Gastroesophageal sphincter (tissue), 4 donors: ENCODE measurements around the gene PLCB1. TPM values are rescaled to one million over a fixed set of nuclear protein-coding genes. Genes with fewer than 3 reads are reported as not detected.
A peak's percentile ranks its signal among the peaks of the same experiment; 100 is the strongest.
"Not testable (repeated sequence)": the region's sequence is repeated elsewhere in the genome, so short reads cannot be mapped to it uniquely, and the experiment has no call there.

Experiments used
- ATAC-seq: fragments of 150-250 bp; one replicate; pipeline ENCODE4 v1.9.1; 2016; ENCODE audit warnings: mild to moderate bottlenecking, moderate library complexity
- H3K27ac ChIP-seq, 4 donors: fragments of 200-600 bp; sonication (generic) in 3 of 4; 1 replicate in 3 of 4; 2 replicates in 1 of 4; pipeline ENCODE4 v1.5.1; 2016 to 2019
- H3K27me3 ChIP-seq: fragments of 200-600 bp; sonication (generic); one replicate; pipeline ENCODE4 v1.5.1; 2019
- H3K36me3 ChIP-seq, 2 donors: fragments of 200-600 bp; sonication (generic); one replicate each; pipeline ENCODE4 v1.5.1; 2019; ENCODE audit warnings: control low read depth in 1 of 2
- H3K4me1 ChIP-seq, 3 donors: fragments of 200-600 bp; sonication (generic); 1 replicate in 2 of 3; 2 replicates in 1 of 3; pipeline ENCODE4 v1.5.1; 2016 to 2019; ENCODE audit warnings: control low read depth in 2 of 3
- H3K4me3 ChIP-seq, 2 donors: fragments of 200-600 bp; sonication (generic); one replicate each; pipeline ENCODE4 v1.5.1; 2019; ENCODE audit warnings: mild to moderate bottlenecking in 1 of 2, moderate library complexity in 1 of 2
- H3K9me3 ChIP-seq, 3 donors: fragments of 200-600 bp; sonication (generic); one replicate each; pipeline ENCODE4 v1.5.1; 2017 to 2019; ENCODE audit warnings: control low read depth in 2 of 3
- CTCF ChIP-seq, 4 experiments: fragments of 200-600 bp in 2 of 4; fragments of 450-650 bp in 2 of 4; sonication (generic) in 1 of 4; IDR thresholded peaks; one replicate each; pipeline ENCODE4 v1.5.1; 2017 to 2019; ENCODE audit warnings: antibody characterized with exemption in 4 of 4, mild to moderate bottlenecking in 2 of 4, moderate library complexity in 2 of 4
- EP300 ChIP-seq: sonication (generic); formaldehyde crosslinking; IDR thresholded peaks from one replicate; pipeline ENCODE4 v1.6.1; 2017; ENCODE audit warnings: antibody characterized with exemption, mild to moderate bottlenecking
- POLR2A ChIP-seq, 2 donors: fragments of 450-650 bp; IDR thresholded peaks; one replicate each; pipeline ENCODE4 v1.6.1; 2017; ENCODE audit warnings: antibody characterized with exemption in 2 of 2, mild to moderate bottlenecking in 2 of 2, moderate library complexity in 1 of 2
- POLR2AphosphoS5 ChIP-seq: sonication (generic); formaldehyde crosslinking; IDR thresholded peaks from one replicate; pipeline ENCODE4 v1.6.1; 2017; ENCODE audit warnings: antibody characterized with exemption
- WGBS, 2 donors: methylation state at CpG; one replicate each; pipeline ENCODE4 v1.1.5; 2018; ENCODE audit warnings: low coverage in 1 of 2; 5-methylcytosine and 5-hydroxymethylcytosine counted together
- total RNA-seq, 4 donors: library from RNA; depleted of rRNA; stranded (reverse); fragments of >200 nt; gene quantifications; one replicate each; pipeline ENCODE4 v1.1.0, GENCODE V29; 2016

PLCB1 gene
- total RNA-seq, 4 donors from 2014 or later, result 60.8 to 104 (median 69.0) TPM

- no peaks in the 10 kb centered on the region for H3K36me3 ChIP-seq
- H3K27ac ChIP-seq, result no peak overlapping the region
- H3K9me3 ChIP-seq, result no peaks in the 10 kb centered on the region
- H3K4me1 ChIP-seq, result no peaks in the 10 kb centered on the region
- TF ChIP-seq POLR2A (IDR thresholded peaks at IDR 0.05), result no peak
- TF ChIP-seq POLR2AphosphoS5, result no peak
- TF ChIP-seq CTCF (IDR thresholded peaks at IDR 0.05), result no peak
- no peak for TF ChIP-seq EP300
- ATAC-seq, result no peak
- no peak overlapping the region for H3K4me3 ChIP-seq
- H3K27me3 ChIP-seq, result no peaks in the 10 kb centered on the region
These were observed 705.3 kb downstream of the PLCB1 start for GRCh38 chr20:8837396-8837795.

GRCh38 chr20:8842525-8842924, 710.5 kb downstream of the PLCB1 start:
- 94 to 100% methylated on average over 5 of the region's 13 CpGs for WGBS, 2 donors
- Histone ChIP-seq H3K27ac (no peak overlapping the region), H3K4me1 (no peaks in the 10 kb centered on the region), H3K9me3 (no peaks in the 10 kb centered on the region), H3K36me3 (no peaks in the 10 kb centered on the region), H3K4me3 (no peak overlapping the region), H3K27me3 (no peaks in the 10 kb centered on the region)
- TF ChIP-seq POLR2AphosphoS5 (no peak), CTCF (IDR thresholded peaks at IDR 0.05) (no peak), EP300 (no peak), POLR2A (IDR thresholded peaks at IDR 0.05) (no peak)
- ATAC-seq, result no peak

GRCh38 chr20:8844179-8844578, 712.1 kb downstream of the PLCB1 start:
- no peaks in the 10 kb centered on the region for H3K36me3 ChIP-seq
- H3K4me1 ChIP-seq, result no peaks in the 10 kb centered on the region
- TF ChIP-seq EP300 (no peak), CTCF (IDR thresholded peaks at IDR 0.05) (no peak), POLR2A (IDR thresholded peaks at IDR 0.05) (no peak), POLR2AphosphoS5 (no peak)
- no peak overlapping the region for H3K4me3 ChIP-seq
- WGBS, 2 donors, result 90% methylated on average over 3 to 5 of the region's 5 CpGs
- no peak for ATAC-seq
- H3K9me3 ChIP-seq, result no peaks in the 10 kb centered on the region
- no peak overlapping the region for H3K27ac ChIP-seq
- H3K27me3 ChIP-seq, result no peaks in the 10 kb centered on the region

- no peaks in the 10 kb centered on the region for H3K27me3 ChIP-seq
- ATAC-seq, result no peak
- WGBS, 2 donors, result 86 to 97% methylated on average over 5 to 7 of the region's 7 CpGs
- no peak overlapping the region for H3K27ac ChIP-seq
- no peak overlapping the region for H3K4me3 ChIP-seq
- no peaks in the 10 kb centered on the region for H3K36me3 ChIP-seq
- H3K4me1 ChIP-seq, result peaks cover 8 to 43% (median 11%) of the 10 kb centered on the region in 3 donors
- TF ChIP-seq POLR2AphosphoS5, result no peak
- TF ChIP-seq POLR2A (IDR thresholded peaks at IDR 0.05), result no peak
- no peak for TF ChIP-seq EP300
- no peak for TF ChIP-seq CTCF (IDR thresholded peaks at IDR 0.05)
- H3K9me3 ChIP-seq, result no peaks in the 10 kb centered on the region
These were observed 717.9 kb downstream of the PLCB1 start for GRCh38 chr20:8849990-8850389.

- H3K4me3 ChIP-seq, result no peak overlapping the region
- H3K4me1 ChIP-seq, result peaks cover 15 to 58% (median 16%) of the 10 kb centered on the region in 3 donors
- no peak for ATAC-seq
- no peaks in the 10 kb centered on the region for H3K27me3 ChIP-seq
- H3K9me3 ChIP-seq, result no peaks in the 10 kb centered on the region
- no peak for TF ChIP-seq POLR2A (IDR thresholded peaks at IDR 0.05)
- no peak for TF ChIP-seq EP300
- TF ChIP-seq POLR2AphosphoS5, result no peak
- TF ChIP-seq CTCF (IDR thresholded peaks at IDR 0.05), result no peak
- H3K27ac ChIP-seq, result no peak overlapping the region
- no peaks in the 10 kb centered on the region for H3K36me3 ChIP-seq
- WGBS, 2 donors, result 100% methylated on average over 1 of the region's 1 CpG
These were observed 719.4 kb downstream of the PLCB1 start for GRCh38 chr20:8851446-8851845.

- H3K9me3 ChIP-seq, H3K4me3 ChIP-seq, ATAC-seq, H3K27me3 ChIP-seq, H3K36me3 ChIP-seq: not testable (repeated sequence)
- 40 to 46% methylated on average over 2 of the region's 2 CpGs for WGBS, 2 donors
- Histone ChIP-seq H3K27ac (peak overlapping the region; percentile 18 to 80 (median 36)), H3K4me1 (peaks cover 16 to 63% (median 17%) of the 10 kb centered on the region in 3 donors)
These were observed 719.9 kb downstream of the PLCB1 start for GRCh38 chr20:8851919-8852318.

GRCh38 chr20:8853211-8853610, 721.1 kb downstream of the PLCB1 start:
- not testable (repeated sequence) for H3K27me3 ChIP-seq, H3K36me3 ChIP-seq, H3K4me3 ChIP-seq, H3K9me3 ChIP-seq, ATAC-seq
- H3K27ac ChIP-seq, result peak overlapping the region in 3 of 4 donors; percentile 72 to 76 (median 73)
- 69 to 79% methylated on average over 3 of the region's 3 CpGs for WGBS, 2 donors
- H3K4me1 ChIP-seq, result peaks cover 16 to 76% (median 22%) of the 10 kb centered on the region in 3 donors
